Stimulated activated CD4-positive, alpha-beta T cell treated with anti-CD3 and anti-CD28 coated beads, TNF-alpha, amount 100 ng/mL, for 48 hours (primary cell): Measurements from ENCODE around the gene ATXN7L2.

ENCODE experiments used
- DNase-seq, 3 donors: peaks; one replicate each; pipeline ENCODE4 v3.0.0-alpha.2; 2020; ENCODE audit warnings: low read depth in 3 of 3

The ATXN7L2 gene

GRCh38 chr1:109523706-109524105 is 40.0 kb downstream of the ATXN7L2 start:
- no peak for DNase-seq

GRCh38 chr1:109527098-109527811 is 43.5 kb downstream of the ATXN7L2 start:
- DNase-seq = no peak

GRCh38 chr1:109527846-109528695 is 44.4 kb downstream of the ATXN7L2 start:
- DNase-seq = no peak

GRCh38 chr1:109528712-109529111 is 45.0 kb downstream of the ATXN7L2 start:
- no peak for DNase-seq

- DNase-seq = no peak
Measured at GRCh38 chr1:109529881-109530456, 46.3 kb downstream of the ATXN7L2 start.

GRCh38 chr1:109530457-109531087 is 46.9 kb downstream of the ATXN7L2 start:
- no peak for DNase-seq

- no peak for DNase-seq
Measured at GRCh38 chr1:109531380-109531779, 47.7 kb downstream of the ATXN7L2 start.

- no peak for DNase-seq
Measured at GRCh38 chr1:109531826-109532364, 48.2 kb downstream of the ATXN7L2 start.

GRCh38 chr1:109532365-109533136 is 48.8 kb downstream of the ATXN7L2 start:
- peak; percentile 82 to 89 (median 82) for DNase-seq

- DNase-seq = no peak
Measured at GRCh38 chr1:109534307-109534858, 50.7 kb downstream of the ATXN7L2 start.

GRCh38 chr1:109535481-109535880 is 51.8 kb downstream of the ATXN7L2 start:
- no peak for DNase-seq

GRCh38 chr1:109535971-109536491 is 52.3 kb downstream of the ATXN7L2 start:
- no peak for DNase-seq

- no peak for DNase-seq
Measured at GRCh38 chr1:109537450-109538178, 53.9 kb downstream of the ATXN7L2 start.

- no peak for DNase-seq
Measured at GRCh38 chr1:109538827-109539555, 55.3 kb downstream of the ATXN7L2 start.

- no peak for DNase-seq
Measured at GRCh38 chr1:109539676-109540075, 56.0 kb downstream of the ATXN7L2 start, which contains the start of gene GPR61. Gene GPR61 (plus strand): TSS chr1:109539872. CDS start chr1:109543023, 3,151 bp downstream.

- DNase-seq = no peak
Measured at GRCh38 chr1:109541102-109541501, 57.4 kb downstream of the ATXN7L2 start.
